Measurements from ENCODE around the gene C9orf72. TPM values are rescaled to one million over a fixed set of nuclear protein-coding genes. Genes with fewer than 3 reads are reported as not detected.
A peak's percentile ranks its signal among the peaks of the same experiment; 100 is the strongest.

The C9orf72 gene
- total and polyA plus RNA-seq, 9 of the 15 experiments (the other 6 are each of a cell fraction or from before 2014, with no cell fraction given), result 2.3 to 7.3 (median 4.1) TPM

DNA sequence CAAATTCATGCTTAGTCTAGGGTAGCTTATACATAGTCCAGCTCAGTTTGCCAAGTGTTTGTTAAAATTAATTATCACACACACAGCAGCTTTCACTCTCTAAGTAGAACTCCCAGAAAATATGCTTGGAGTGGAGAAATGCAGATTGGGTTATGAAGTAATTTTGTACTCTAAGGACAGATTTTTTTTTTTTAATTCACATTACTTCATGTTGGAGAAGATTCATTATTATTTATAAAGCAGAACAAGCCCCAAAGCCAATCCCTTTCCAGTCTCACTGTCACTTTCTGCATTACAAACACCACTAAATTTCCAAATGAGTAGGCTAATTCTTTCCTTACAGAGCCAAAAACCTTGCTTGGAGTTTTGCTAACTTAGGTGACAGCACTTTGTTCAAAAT is 11.7 kb upstream of the C9orf72 start (continued):
- TF ChIP-seq HMGXB4 (CRISPR knock-in tag; IDR thresholded peaks at IDR 0.05) (no peak), ZNF561 (CRISPR knock-in tag; conservative IDR thresholded peaks at IDR 0.05) (no peak), ZNF695 (CRISPR knock-in tag; IDR thresholded peaks at IDR 0.05) (no peak)

- TF ChIP-seq ZNF174 (CRISPR knock-in tag; IDR thresholded peaks at IDR 0.05) (no peak), ZFP36 (IDR thresholded peaks at IDR 0.05; ENCODE audit: low read depth, low read length, partially characterized antibody) (peak; percentile 86)
- TF ChIP-seq, protein P1, sequence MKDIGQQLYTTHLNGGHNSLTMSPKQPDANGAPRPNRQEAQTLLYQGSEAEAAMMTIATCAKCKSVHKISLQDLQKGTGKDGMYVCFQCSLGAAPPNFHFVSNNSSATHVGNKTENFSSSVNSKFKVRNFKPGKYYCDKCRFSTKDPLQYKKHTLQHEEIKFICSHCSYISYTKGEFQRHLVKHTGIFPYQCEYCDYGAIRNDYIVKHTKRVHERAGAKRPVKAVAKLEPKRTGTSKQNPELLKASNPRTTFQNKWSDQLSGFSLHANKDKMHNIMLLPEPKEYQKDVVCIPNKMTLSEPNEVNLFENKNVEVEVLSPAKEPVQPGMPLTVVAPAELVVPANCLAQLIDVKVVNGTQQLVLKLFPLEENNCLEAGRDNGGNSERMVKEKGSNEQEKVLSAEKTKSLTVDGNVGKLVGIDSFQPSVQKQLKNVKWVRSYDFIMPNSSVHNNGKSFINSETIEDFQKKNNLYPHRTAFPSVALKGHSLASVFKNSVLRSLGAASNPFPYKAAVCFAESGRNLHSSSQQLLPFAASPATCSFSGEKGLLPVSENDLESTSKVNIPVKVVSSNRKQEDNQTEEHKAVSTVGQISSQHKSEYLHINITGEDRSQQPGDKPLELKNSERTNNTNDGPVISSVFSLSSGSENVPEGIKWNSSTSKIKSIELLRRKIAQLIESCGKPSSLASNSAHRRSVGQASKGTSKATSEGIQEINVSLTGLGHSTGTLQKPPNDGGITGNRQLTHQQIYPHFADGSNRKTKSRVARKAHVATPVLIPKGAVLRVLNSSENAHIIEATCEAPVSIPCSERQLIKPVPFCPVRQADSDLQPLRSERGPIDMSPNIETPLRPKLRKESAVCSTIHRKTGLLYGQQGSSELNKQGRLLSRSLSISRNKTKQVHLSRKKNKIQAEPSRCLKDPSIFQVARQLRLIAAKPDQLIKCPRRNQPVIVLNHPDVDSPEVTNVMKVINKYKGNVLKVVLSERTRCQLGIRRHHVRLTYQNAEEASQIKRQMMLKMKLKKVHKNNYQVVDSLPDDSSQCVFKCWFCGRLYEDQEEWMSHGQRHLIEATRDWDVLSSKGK (CRISPR knock-in tag; IDR thresholded peaks at IDR 0.05), result no peak
- intact Hi-C loops (cut with micrococcal nuclease), result no loop called here
- no peak for ATAC-seq
- H3K9ac ChIP-seq (ENCODE audit: insufficient read depth in 1 of 2, low read depth in 2 of 2, low read length in 2 of 2), result no peak overlapping the region
- in situ Hi-C loops (cut with MboI), result no loop called here
- H3K36me3 ChIP-seq (ENCODE audit: control insufficient read depth, insufficient read depth, low read length), result no peaks in the 10 kb centered on the region
- 28% methylated on average over 2 of the region's 2 CpGs for WGBS (ENCODE audit: insufficient coverage, low coverage, missing lambda C conversion rate)
- H2AFZ ChIP-seq (ENCODE audit: low read depth, low read length), result no peak overlapping the region
- H3K27ac ChIP-seq (ENCODE audit: extremely low read depth, low read depth, low read length), result no peak overlapping the region
- POLR2A ChIA-PET, result interaction anchor here (0.6 kb wide), 1 partner anchor 36 kb away, joined by 3 read pairs; no protein-coding TSS in a partner anchor
- CTCF ChIA-PET (ENCODE audit: low intra/inter-chr PET ratio), result no interaction called here
- no peak for FAIRE-seq
- no peaks in the 10 kb centered on the region for H3K27me3 ChIP-seq (ENCODE audit: control insufficient read depth in 2 of 2, insufficient read depth in 2 of 2, low read length in 2 of 2)
- H3K9me3 ChIP-seq (replicated peaks; ENCODE audit: control insufficient read depth, insufficient read depth, low read depth, low read length), result no peaks in the 10 kb centered on the region
- H3K79me2 ChIP-seq (ENCODE audit: control insufficient read depth, insufficient read depth, low read length), result no peaks in the 10 kb centered on the region
- H3K9me1 ChIP-seq (ENCODE audit: control insufficient read depth, insufficient read depth, low read length), result no peaks in the 10 kb centered on the region
- H3K4me2 ChIP-seq (ENCODE audit: insufficient read depth, low read length), result no peak overlapping the region
- no peaks in the 10 kb centered on the region for H4K20me1 ChIP-seq (replicated peaks; ENCODE audit: control insufficient read depth, insufficient read depth, low read length)
- H3K4me1 ChIP-seq (replicated peaks in 1 of 2; ENCODE audit: control insufficient read depth in 2 of 2, insufficient read depth in 2 of 2, low read length in 2 of 2), result no peaks in the 10 kb centered on the region
- no peak for DNase-seq (ENCODE audit: extremely low read depth in 1 of 4, low spot score in 3 of 4)
- no peak overlapping the region for H3K4me3 ChIP-seq
- BruUV-seq (replicated peaks), result no TSS peak
These were observed 9.5 kb upstream of the C9orf72 start for GRCh38 chr9:27582794-27583193.

Data from K562 (cell line).